IMR-90 (cell line): Measurements from ENCODE around the gene NALF2. TPM values are rescaled to one million over a fixed set of nuclear protein-coding genes. Genes with fewer than 3 reads are reported as not detected.

Source experiments
- ATAC-seq: fragments of 200-7000 bp; cut with Tn5 transposase; 2 replicates; pipeline ENCODE4 v1.9.1; 2020; ENCODE audit warnings: low read depth, mild to moderate bottlenecking, moderate library complexity
- BruUV-seq: library from RNA; stranded (reverse); fragments of 400-500 nt; replicated peaks from 2 replicates; lab custom pipeline; 2021; lab: Mats Ljungman, UMichigan
- CTCF ChIA-PET: fragments of 300-600 bp; formaldehyde crosslinking; extraction: SDS; loops from one replicate; lab custom pipeline; 2021; ENCODE audit warnings: antibody characterized with exemption; lab: Yijun Ruan, JAX
- POLR2A ChIA-PET: fragments of 300-600 bp; sonication (Branson Sonifier 250); formaldehyde crosslinking; loops from one replicate; lab custom pipeline; 2022; ENCODE audit warnings: antibody characterized with exemption; ENCODE audit not compliant: unreplicated experiment; lab: Charles Lee
- DNase-seq: peaks from one replicate; pipeline ENCODE4 v3.0.0; 2013
- H2AFZ ChIP-seq: replicated peaks from 2 replicates; pipeline ENCODE3; 2013; ENCODE audit warnings: low read length, mild to moderate bottlenecking; ENCODE audit not compliant: poor library complexity
- H2AK5ac ChIP-seq: 2 replicates; pipeline ENCODE4 v1.6.1; 2013; ENCODE audit warnings: low read depth, low read length, inconsistent platforms
- H2AK9ac ChIP-seq: replicated peaks from 2 replicates; pipeline ENCODE3; 2013; ENCODE audit warnings: mild to moderate bottlenecking, low read depth, low read length, moderate library complexity; ENCODE audit not compliant: poor library complexity
- H2BK120ac ChIP-seq: 2 replicates; pipeline ENCODE4 v1.6.1; 2013; ENCODE audit warnings: low read depth, low read length, inconsistent platforms
- H2BK15ac ChIP-seq: 3 replicates; pipeline ENCODE4 v1.6.1; 2013; ENCODE audit warnings: low read depth, low read length, inconsistent platforms
- H2BK20ac ChIP-seq: 2 replicates; pipeline ENCODE4 v1.6.1; 2013; ENCODE audit warnings: low read depth, mild to moderate bottlenecking, inconsistent platforms, low read length, moderate library complexity
- H2BK5ac ChIP-seq: 2 replicates; pipeline ENCODE4 v1.6.1; 2013; ENCODE audit warnings: mild to moderate bottlenecking, low read depth, low read length, inconsistent platforms; ENCODE audit not compliant: poor library complexity, severe bottlenecking
- H3K14ac ChIP-seq: replicated peaks from 2 replicates; pipeline ENCODE4 v1.6.1; 2013; ENCODE audit warnings: low read depth, low read length, inconsistent platforms
- H3K18ac ChIP-seq: 2 replicates; pipeline ENCODE4 v1.6.1; 2013; ENCODE audit warnings: low read depth, low read length, control low read depth
- H3K23ac ChIP-seq: 2 replicates; pipeline ENCODE4 v1.6.1; 2013; ENCODE audit warnings: low read depth, low read length, inconsistent platforms
- H3K27ac ChIP-seq: 2 replicates; pipeline ENCODE4 v1.5.1; 2013; ENCODE audit warnings: mild to moderate bottlenecking, control low read depth, low read length; ENCODE audit not compliant: insufficient read depth
- H3K27me3 ChIP-seq: 2 replicates; pipeline ENCODE4 v1.6.1; 2013; ENCODE audit warnings: low read length; ENCODE audit not compliant: control insufficient read depth, insufficient read depth
- H3K36me3 ChIP-seq: 2 replicates; pipeline ENCODE4 v1.6.1; 2013; ENCODE audit warnings: low read length, mixed read lengths; ENCODE audit not compliant: control insufficient read depth, insufficient read depth
- H3K4ac ChIP-seq: 2 replicates; pipeline ENCODE4 v1.6.1; 2013; ENCODE audit warnings: low read depth, low read length, inconsistent platforms
- H3K4me1 ChIP-seq: 2 replicates; pipeline ENCODE4 v1.6.1; 2013; ENCODE audit warnings: low read length, mixed read lengths; ENCODE audit not compliant: control insufficient read depth, insufficient read depth
- H3K4me2 ChIP-seq: 2 replicates; pipeline ENCODE4 v1.6.1; 2013; ENCODE audit warnings: low read depth, mild to moderate bottlenecking, control low read depth, low read length, moderate library complexity
- H3K4me3 ChIP-seq: 2 replicates; pipeline ENCODE4 v1.5.1; 2013; ENCODE audit warnings: low read depth, mild to moderate bottlenecking, control low read depth, low read length, moderate library complexity; ENCODE audit not compliant: insufficient read depth
- H3K56ac ChIP-seq: 2 replicates; pipeline ENCODE4 v1.6.1; 2013; ENCODE audit warnings: low read length, inconsistent platforms; ENCODE audit not compliant: insufficient read depth; ENCODE audit errors: extremely low read depth
- H3K79me1 ChIP-seq, 2 experiments: 2 replicates each; pipeline ENCODE4 v1.6.1; 2013; ENCODE audit warnings: low read length in 2 of 2, inconsistent platforms in 1 of 2, low read depth in 1 of 2
- H3K9ac ChIP-seq: 2 replicates; pipeline ENCODE4 v1.6.1; 2013; ENCODE audit warnings: low read depth, low read length, control low read depth
- H3K9me1 ChIP-seq: 2 replicates; pipeline ENCODE4 v1.6.1; 2013; ENCODE audit warnings: low read length, inconsistent platforms; ENCODE audit not compliant: insufficient read depth
- H3K9me3 ChIP-seq: 2 replicates; pipeline ENCODE4 v1.6.1; 2013; ENCODE audit warnings: low read length; ENCODE audit not compliant: control insufficient read depth, insufficient read depth
- H4K20me1 ChIP-seq: 2 replicates; pipeline ENCODE4 v1.6.1; 2013; ENCODE audit warnings: low read length, inconsistent platforms; ENCODE audit not compliant: insufficient read depth
- H4K5ac ChIP-seq: 2 replicates; pipeline ENCODE4 v1.6.1; 2013; ENCODE audit warnings: mild to moderate bottlenecking, low read depth, low read length, control low read depth
- H4K8ac ChIP-seq, 2 experiments: 2 replicates each; pipeline ENCODE4 v1.6.1; 2013; ENCODE audit warnings: low read depth in 2 of 2, low read length in 2 of 2, control low read depth in 1 of 2, inconsistent platforms in 1 of 2
- H4K91ac ChIP-seq: 2 replicates; pipeline ENCODE4 v1.6.1; 2013; ENCODE audit warnings: low read depth, low read length, inconsistent platforms; ENCODE audit not compliant: insufficient read depth
- BHLHE40 ChIP-seq: fragments of 150-350 bp; IDR thresholded peaks from 2 replicates; pipeline ENCODE4 v1.6.1; 2016; ENCODE audit warnings: mild to moderate bottlenecking, low read depth, low read length
- CEBPB ChIP-seq: IDR thresholded peaks from 2 replicates; pipeline ENCODE4 v1.6.1; 2012; ENCODE audit warnings: low read depth, low read length, improper control_type of control experiment
- CHD1 ChIP-seq: IDR thresholded peaks from 2 replicates; pipeline ENCODE4 v1.6.1; 2012; ENCODE audit warnings: low read depth, low read length, improper control_type of control experiment
- ELK1 ChIP-seq: fragments of 150-350 bp; IDR thresholded peaks from 2 replicates; pipeline ENCODE4 v1.6.1; 2016; ENCODE audit warnings: low read depth, mild to moderate bottlenecking, low read length, moderate library complexity, borderline replicate concordance
- FOS ChIP-seq: fragments of 150-350 bp; IDR thresholded peaks from 2 replicates; pipeline ENCODE4 v1.6.1; 2016; ENCODE audit warnings: low read depth, low read length
- MAFK ChIP-seq: IDR thresholded peaks from 2 replicates; pipeline ENCODE4 v1.6.1; 2012; ENCODE audit warnings: low read depth, low read length, improper control_type of control experiment
- MAZ ChIP-seq: IDR thresholded peaks from 2 replicates; pipeline ENCODE4 v1.6.1; 2012; ENCODE audit warnings: low read depth, mild to moderate bottlenecking, low read length, improper control_type of control experiment, moderate library complexity, borderline replicate concordance
- MXI1 ChIP-seq: IDR thresholded peaks from 2 replicates; pipeline ENCODE4 v1.6.1; 2012; ENCODE audit warnings: low read depth, mild to moderate bottlenecking, low read length, moderate library complexity, borderline replicate concordance
- NFE2L2 ChIP-seq: fragments of 150-350 bp; IDR thresholded peaks from 2 replicates; pipeline ENCODE4 v1.6.1; 2016; ENCODE audit warnings: low read depth, mild to moderate bottlenecking, low read length
- POLR2A ChIP-seq: IDR thresholded peaks from 2 replicates; pipeline ENCODE4 v1.6.1; 2012; ENCODE audit warnings: mild to moderate bottlenecking, low read depth, low read length
- RAD21 ChIP-seq: IDR thresholded peaks from 2 replicates; pipeline ENCODE4 v1.6.1; 2012; ENCODE audit warnings: low read length, improper control_type of control experiment
- RCOR1 ChIP-seq: IDR thresholded peaks from 2 replicates; pipeline ENCODE4 v1.6.1; 2012; ENCODE audit warnings: mild to moderate bottlenecking, low read length, improper control_type of control experiment; ENCODE audit not compliant: insufficient replicate concordance
- RFX5 ChIP-seq: IDR thresholded peaks from 2 replicates; pipeline ENCODE4 v1.8.0; 2012; ENCODE audit warnings: low read depth, mild to moderate bottlenecking, low read length, moderate library complexity
- SMC3 ChIP-seq: fragments of 150-350 bp; IDR thresholded peaks from 2 replicates; pipeline ENCODE4 v1.6.1; 2016; ENCODE audit warnings: low read depth, mild to moderate bottlenecking, antibody characterized with exemption, low read length, moderate library complexity
- USF2 ChIP-seq: fragments of 150-350 bp; IDR thresholded peaks from 2 replicates; pipeline ENCODE4 v1.6.1; 2017; ENCODE audit warnings: mild to moderate bottlenecking, antibody characterized with exemption, low read length, low read depth
- WGBS, 2 experiments: methylation state at CpG; one replicate each; pipeline versions ENCODE4 v1.1.5 to v1.1.7; 2013; ENCODE audit warnings: missing lambda C conversion rate in 2 of 2; ENCODE audit not compliant: insufficient read length in 1 of 2; ENCODE audit errors: extremely low coverage in 2 of 2; 5-methylcytosine and 5-hydroxymethylcytosine counted together
- dilution Hi-C: fragments of 300-500 bp; cut with HindIII; formaldehyde crosslinking; loops from one replicate; pipeline ENCODE4 v1.14.3; 2018; ENCODE audit warnings: low sequenced_read_pairs; ENCODE audit not compliant: unreplicated experiment
- in situ Hi-C: fragments of 300-500 bp; cut with MboI; formaldehyde crosslinking; loops from 3 replicates; pipeline ENCODE4 v1.14.3; 2019; ENCODE audit warnings: low sequenced_read_pairs, inconsistent platforms, mixed read lengths
- intact Hi-C: fragments of 100-400 bp; cut with micrococcal nuclease; formaldehyde crosslinking; loops from 2 replicates; pipeline ENCODE4 v1.10.0; 2022
- polyA plus RNA-seq, 3 experiments: library from polyadenylated mRNA; depleted of rRNA; stranded (reverse); fragments of >200 nt; gene quantifications; 2 replicates each; pipeline ENCODE4 v1.2.3, GENCODE V29; 2012; ENCODE audit warnings: low replicate concordance in 1 of 3
- total RNA-seq: library from RNA; depleted of rRNA; stranded (reverse); fragments of >200 nt; gene quantifications from 2 replicates; pipeline ENCODE4 v1.2.3, GENCODE V29; 2012
- TF ChIP-seq, protein P1 (sequence below): conservative IDR thresholded peaks from 2 replicates; pipeline ENCODE4 v1.5.1; 2012; ENCODE audit warnings: mild to moderate bottlenecking, low read depth, low read length, improper control_type of control experiment

Gene NALF2
- total and polyA plus RNA-seq, 2 of the 4 experiments (the other 2 are of a cell fraction) = not detected

GRCh38 chrX:69543572-69543971 is 39.4 kb downstream of the NALF2 start:
- Histone ChIP-seq H4K8ac (no peak overlapping the region), H3K4me2 (no peak overlapping the region), H3K9me3 (peaks cover 5% of the 10 kb centered on the region; the same call in 1 of the 2 replicates), H2BK20ac (no peak overlapping the region), H3K9ac (no peak overlapping the region), H3K36me3 (no peaks in the 10 kb centered on the region), H4K5ac (no peak overlapping the region), H3K14ac (no peak overlapping the region), H3K4me1 (no peaks in the 10 kb centered on the region), H2AK5ac (no peak overlapping the region), H3K27ac (no peak overlapping the region), H4K20me1 (no peaks in the 10 kb centered on the region), H3K4me3 (no peak overlapping the region), H3K79me1 (no peaks in the 10 kb centered on the region), H2AK9ac (no peak overlapping the region), H2BK5ac (no peak overlapping the region), H2BK15ac (no peak overlapping the region), H3K9me1 (no peaks in the 10 kb centered on the region), H3K56ac (no peak overlapping the region), H4K91ac (no peak overlapping the region), H3K23ac (no peak overlapping the region), H3K27me3 (peaks cover 5% of the 10 kb centered on the region), H3K18ac (no peak overlapping the region), H2BK120ac (no peak overlapping the region), H2AFZ (no peak overlapping the region), H3K4ac (no peak overlapping the region)
- intact Hi-C loops = no loop called here
- DNase-seq = no peak
- in situ Hi-C loops = loop anchor here (10.0 kb wide), 1 partner anchor 551 kb away; no protein-coding TSS in a partner anchor
- dilution Hi-C loops = no loop called here
- POLR2A ChIA-PET = no interaction called here
- TF ChIP-seq FOS = no peak
- TF ChIP-seq NFE2L2 = no peak
- TF ChIP-seq MAZ = no peak
- TF ChIP-seq POLR2A = no peak
- no peak for TF ChIP-seq ELK1
- TF ChIP-seq SMC3 = no peak
- TF ChIP-seq RFX5 = no peak
- no peak for TF ChIP-seq CEBPB
- TF ChIP-seq USF2 = no peak
- no peak for TF ChIP-seq RAD21
- TF ChIP-seq BHLHE40 = no peak
- TF ChIP-seq MAFK = no peak
- no peak for TF ChIP-seq RCOR1
- no peak for TF ChIP-seq MXI1
- TF ChIP-seq, protein P1, sequence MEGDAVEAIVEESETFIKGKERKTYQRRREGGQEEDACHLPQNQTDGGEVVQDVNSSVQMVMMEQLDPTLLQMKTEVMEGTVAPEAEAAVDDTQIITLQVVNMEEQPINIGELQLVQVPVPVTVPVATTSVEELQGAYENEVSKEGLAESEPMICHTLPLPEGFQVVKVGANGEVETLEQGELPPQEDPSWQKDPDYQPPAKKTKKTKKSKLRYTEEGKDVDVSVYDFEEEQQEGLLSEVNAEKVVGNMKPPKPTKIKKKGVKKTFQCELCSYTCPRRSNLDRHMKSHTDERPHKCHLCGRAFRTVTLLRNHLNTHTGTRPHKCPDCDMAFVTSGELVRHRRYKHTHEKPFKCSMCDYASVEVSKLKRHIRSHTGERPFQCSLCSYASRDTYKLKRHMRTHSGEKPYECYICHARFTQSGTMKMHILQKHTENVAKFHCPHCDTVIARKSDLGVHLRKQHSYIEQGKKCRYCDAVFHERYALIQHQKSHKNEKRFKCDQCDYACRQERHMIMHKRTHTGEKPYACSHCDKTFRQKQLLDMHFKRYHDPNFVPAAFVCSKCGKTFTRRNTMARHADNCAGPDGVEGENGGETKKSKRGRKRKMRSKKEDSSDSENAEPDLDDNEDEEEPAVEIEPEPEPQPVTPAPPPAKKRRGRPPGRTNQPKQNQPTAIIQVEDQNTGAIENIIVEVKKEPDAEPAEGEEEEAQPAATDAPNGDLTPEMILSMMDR = no peak
- no peak for TF ChIP-seq CHD1
- no peak for ATAC-seq
- BruUV-seq = no TSS peak
- CTCF ChIA-PET = no interaction called here
- WGBS, 2 experiments = no CpG with 5 or more reads among the region's 3 CpGs
